IMR-90 (cell line): Measurements from ENCODE around the gene TEAD1. TPM values are rescaled to one million over a fixed set of nuclear protein-coding genes. Genes with fewer than 3 reads are reported as not detected.

ENCODE experiments used
- ATAC-seq: fragments of 200-7000 bp; cut with Tn5 transposase; 2 replicates; pipeline ENCODE4 v1.9.1; 2020; ENCODE audit warnings: low read depth, mild to moderate bottlenecking, moderate library complexity
- BruUV-seq: library from RNA; stranded (reverse); fragments of 400-500 nt; replicated peaks from 2 replicates; lab custom pipeline; 2021; lab: Mats Ljungman, UMichigan
- CTCF ChIA-PET: fragments of 300-600 bp; formaldehyde crosslinking; extraction: SDS; loops from one replicate; lab custom pipeline; 2021; ENCODE audit warnings: antibody characterized with exemption; lab: Yijun Ruan, JAX
- POLR2A ChIA-PET: fragments of 300-600 bp; sonication (Branson Sonifier 250); formaldehyde crosslinking; loops from one replicate; lab custom pipeline; 2022; ENCODE audit warnings: antibody characterized with exemption; ENCODE audit not compliant: unreplicated experiment; lab: Charles Lee
- DNase-seq: peaks from one replicate; pipeline ENCODE4 v3.0.0; 2013
- H2AFZ ChIP-seq: replicated peaks from 2 replicates; pipeline ENCODE3; 2013; ENCODE audit warnings: low read length, mild to moderate bottlenecking; ENCODE audit not compliant: poor library complexity
- H2AK5ac ChIP-seq: 2 replicates; pipeline ENCODE4 v1.6.1; 2013; ENCODE audit warnings: low read depth, low read length, inconsistent platforms
- H2AK9ac ChIP-seq: replicated peaks from 2 replicates; pipeline ENCODE3; 2013; ENCODE audit warnings: mild to moderate bottlenecking, low read depth, low read length, moderate library complexity; ENCODE audit not compliant: poor library complexity
- H2BK120ac ChIP-seq: 2 replicates; pipeline ENCODE4 v1.6.1; 2013; ENCODE audit warnings: low read depth, low read length, inconsistent platforms
- H2BK15ac ChIP-seq: 3 replicates; pipeline ENCODE4 v1.6.1; 2013; ENCODE audit warnings: low read depth, low read length, inconsistent platforms
- H2BK20ac ChIP-seq: 2 replicates; pipeline ENCODE4 v1.6.1; 2013; ENCODE audit warnings: low read depth, mild to moderate bottlenecking, inconsistent platforms, low read length, moderate library complexity
- H2BK5ac ChIP-seq: 2 replicates; pipeline ENCODE4 v1.6.1; 2013; ENCODE audit warnings: mild to moderate bottlenecking, low read depth, low read length, inconsistent platforms; ENCODE audit not compliant: poor library complexity, severe bottlenecking
- H3K14ac ChIP-seq: replicated peaks from 2 replicates; pipeline ENCODE4 v1.6.1; 2013; ENCODE audit warnings: low read depth, low read length, inconsistent platforms
- H3K18ac ChIP-seq: 2 replicates; pipeline ENCODE4 v1.6.1; 2013; ENCODE audit warnings: low read depth, low read length, control low read depth
- H3K23ac ChIP-seq: 2 replicates; pipeline ENCODE4 v1.6.1; 2013; ENCODE audit warnings: low read depth, low read length, inconsistent platforms
- H3K27ac ChIP-seq: 2 replicates; pipeline ENCODE4 v1.5.1; 2013; ENCODE audit warnings: mild to moderate bottlenecking, control low read depth, low read length; ENCODE audit not compliant: insufficient read depth
- H3K27me3 ChIP-seq: 2 replicates; pipeline ENCODE4 v1.6.1; 2013; ENCODE audit warnings: low read length; ENCODE audit not compliant: control insufficient read depth, insufficient read depth
- H3K36me3 ChIP-seq: 2 replicates; pipeline ENCODE4 v1.6.1; 2013; ENCODE audit warnings: low read length, mixed read lengths; ENCODE audit not compliant: control insufficient read depth, insufficient read depth
- H3K4ac ChIP-seq: 2 replicates; pipeline ENCODE4 v1.6.1; 2013; ENCODE audit warnings: low read depth, low read length, inconsistent platforms
- H3K4me1 ChIP-seq: 2 replicates; pipeline ENCODE4 v1.6.1; 2013; ENCODE audit warnings: low read length, mixed read lengths; ENCODE audit not compliant: control insufficient read depth, insufficient read depth
- H3K4me2 ChIP-seq: 2 replicates; pipeline ENCODE4 v1.6.1; 2013; ENCODE audit warnings: low read depth, mild to moderate bottlenecking, control low read depth, low read length, moderate library complexity
- H3K4me3 ChIP-seq: 2 replicates; pipeline ENCODE4 v1.5.1; 2013; ENCODE audit warnings: low read depth, mild to moderate bottlenecking, control low read depth, low read length, moderate library complexity; ENCODE audit not compliant: insufficient read depth
- H3K56ac ChIP-seq: 2 replicates; pipeline ENCODE4 v1.6.1; 2013; ENCODE audit warnings: low read length, inconsistent platforms; ENCODE audit not compliant: insufficient read depth; ENCODE audit errors: extremely low read depth
- H3K79me1 ChIP-seq, 2 experiments: 2 replicates each; pipeline ENCODE4 v1.6.1; 2013; ENCODE audit warnings: low read length in 2 of 2, inconsistent platforms in 1 of 2, low read depth in 1 of 2
- H3K9ac ChIP-seq: 2 replicates; pipeline ENCODE4 v1.6.1; 2013; ENCODE audit warnings: low read depth, low read length, control low read depth
- H3K9me1 ChIP-seq: 2 replicates; pipeline ENCODE4 v1.6.1; 2013; ENCODE audit warnings: low read length, inconsistent platforms; ENCODE audit not compliant: insufficient read depth
- H3K9me3 ChIP-seq: 2 replicates; pipeline ENCODE4 v1.6.1; 2013; ENCODE audit warnings: low read length; ENCODE audit not compliant: control insufficient read depth, insufficient read depth
- H4K20me1 ChIP-seq: 2 replicates; pipeline ENCODE4 v1.6.1; 2013; ENCODE audit warnings: low read length, inconsistent platforms; ENCODE audit not compliant: insufficient read depth
- H4K5ac ChIP-seq: 2 replicates; pipeline ENCODE4 v1.6.1; 2013; ENCODE audit warnings: mild to moderate bottlenecking, low read depth, low read length, control low read depth
- H4K8ac ChIP-seq, 2 experiments: 2 replicates each; pipeline ENCODE4 v1.6.1; 2013; ENCODE audit warnings: low read depth in 2 of 2, low read length in 2 of 2, control low read depth in 1 of 2, inconsistent platforms in 1 of 2
- H4K91ac ChIP-seq: 2 replicates; pipeline ENCODE4 v1.6.1; 2013; ENCODE audit warnings: low read depth, low read length, inconsistent platforms; ENCODE audit not compliant: insufficient read depth
- CEBPB ChIP-seq: IDR thresholded peaks from 2 replicates; pipeline ENCODE4 v1.6.1; 2012; ENCODE audit warnings: low read depth, low read length, improper control_type of control experiment
- FOS ChIP-seq: fragments of 150-350 bp; IDR thresholded peaks from 2 replicates; pipeline ENCODE4 v1.6.1; 2016; ENCODE audit warnings: low read depth, low read length
- MAZ ChIP-seq: IDR thresholded peaks from 2 replicates; pipeline ENCODE4 v1.6.1; 2012; ENCODE audit warnings: low read depth, mild to moderate bottlenecking, low read length, improper control_type of control experiment, moderate library complexity, borderline replicate concordance
- NFE2L2 ChIP-seq: fragments of 150-350 bp; IDR thresholded peaks from 2 replicates; pipeline ENCODE4 v1.6.1; 2016; ENCODE audit warnings: low read depth, mild to moderate bottlenecking, low read length
- RCOR1 ChIP-seq: IDR thresholded peaks from 2 replicates; pipeline ENCODE4 v1.6.1; 2012; ENCODE audit warnings: mild to moderate bottlenecking, low read length, improper control_type of control experiment; ENCODE audit not compliant: insufficient replicate concordance
- WGBS, 2 experiments: methylation state at CpG; one replicate each; pipeline versions ENCODE4 v1.1.5 to v1.1.7; 2013; ENCODE audit warnings: missing lambda C conversion rate in 2 of 2; ENCODE audit not compliant: insufficient read length in 1 of 2; ENCODE audit errors: extremely low coverage in 2 of 2; 5-methylcytosine and 5-hydroxymethylcytosine counted together
- dilution Hi-C: fragments of 300-500 bp; cut with HindIII; formaldehyde crosslinking; loops from one replicate; pipeline ENCODE4 v1.14.3; 2018; ENCODE audit warnings: low sequenced_read_pairs; ENCODE audit not compliant: unreplicated experiment
- in situ Hi-C: fragments of 300-500 bp; cut with MboI; formaldehyde crosslinking; loops from 3 replicates; pipeline ENCODE4 v1.14.3; 2019; ENCODE audit warnings: low sequenced_read_pairs, inconsistent platforms, mixed read lengths
- intact Hi-C: fragments of 100-400 bp; cut with micrococcal nuclease; formaldehyde crosslinking; loops from 2 replicates; pipeline ENCODE4 v1.10.0; 2022
- polyA plus RNA-seq, 3 experiments: library from polyadenylated mRNA; depleted of rRNA; stranded (reverse); fragments of >200 nt; gene quantifications; 2 replicates each; pipeline ENCODE4 v1.2.3, GENCODE V29; 2012; ENCODE audit warnings: low replicate concordance in 1 of 3
- total RNA-seq: library from RNA; depleted of rRNA; stranded (reverse); fragments of >200 nt; gene quantifications from 2 replicates; pipeline ENCODE4 v1.2.3, GENCODE V29; 2012
- TF ChIP-seq, protein P1 (sequence below): fragments of 150-350 bp; IDR thresholded peaks from 2 replicates; pipeline ENCODE4 v1.6.1; 2016; ENCODE audit warnings: low read depth, mild to moderate bottlenecking, low read length, moderate library complexity, borderline replicate concordance

The TEAD1 gene
- total and polyA plus RNA-seq, 2 of the 4 experiments (the other 2 are of a cell fraction), result 51.8 to 69.2 TPM

DNA sequence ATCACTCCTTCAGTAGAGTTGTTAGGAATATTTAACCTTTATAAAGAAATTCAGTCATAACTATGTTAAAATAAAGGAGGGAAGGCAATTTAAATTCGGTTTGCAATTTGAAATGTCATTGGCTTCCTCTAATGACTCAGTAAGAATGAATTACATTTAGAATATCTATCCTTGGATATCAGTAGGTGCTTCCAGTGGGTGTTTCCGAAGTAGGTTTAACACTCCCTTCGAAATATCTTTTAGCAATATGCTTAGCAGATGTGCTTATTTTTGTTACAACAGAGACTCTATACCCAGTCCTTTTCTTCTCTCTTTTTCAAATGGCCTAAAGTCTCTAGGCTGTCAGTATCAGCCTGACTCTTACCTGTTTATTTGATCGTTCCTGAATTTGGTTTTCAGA, 231.2 kb downstream of the TEAD1 start:
- no CpG with 5 or more reads among the region's 4 CpGs for WGBS, 2 experiments
- Histone ChIP-seq H2AFZ (no peak overlapping the region), H3K14ac (no peak overlapping the region), H3K4me2 (no peak overlapping the region), H3K4ac (no peak overlapping the region), H4K20me1 (peaks cover 19% of the 10 kb centered on the region; the same call in 1 of the 2 replicates), H3K18ac (no peak overlapping the region), H3K4me3 (no peak overlapping the region), H3K27ac (no peak overlapping the region), H3K56ac (no peak overlapping the region), H2AK9ac (no peak overlapping the region), H4K8ac (no peak overlapping the region), H3K9me1 (peaks cover 29% of the 10 kb centered on the region), H4K91ac (no peak overlapping the region), H3K23ac (no peak overlapping the region), H2BK20ac (no peak overlapping the region), H2BK15ac (no peak overlapping the region), H3K27me3 (no peaks in the 10 kb centered on the region), H2BK5ac (no peak overlapping the region), H3K4me1 (peaks cover 11% of the 10 kb centered on the region; the same call in 1 of the 2 replicates), H3K9me3 (no peaks in the 10 kb centered on the region), H2BK120ac (no peak overlapping the region), H2AK5ac (no peak overlapping the region), H4K5ac (no peak overlapping the region), H3K9ac (no peak overlapping the region), H3K36me3 (peaks cover 34% of the 10 kb centered on the region), H3K79me1 (peaks cover 33 to 74% of the 10 kb centered on the region in 2 experiments)
- TF ChIP-seq NFE2L2 (no peak), MAZ (no peak), CEBPB (no peak), FOS (no peak), RCOR1 (no peak)
- TF ChIP-seq, protein P1, sequence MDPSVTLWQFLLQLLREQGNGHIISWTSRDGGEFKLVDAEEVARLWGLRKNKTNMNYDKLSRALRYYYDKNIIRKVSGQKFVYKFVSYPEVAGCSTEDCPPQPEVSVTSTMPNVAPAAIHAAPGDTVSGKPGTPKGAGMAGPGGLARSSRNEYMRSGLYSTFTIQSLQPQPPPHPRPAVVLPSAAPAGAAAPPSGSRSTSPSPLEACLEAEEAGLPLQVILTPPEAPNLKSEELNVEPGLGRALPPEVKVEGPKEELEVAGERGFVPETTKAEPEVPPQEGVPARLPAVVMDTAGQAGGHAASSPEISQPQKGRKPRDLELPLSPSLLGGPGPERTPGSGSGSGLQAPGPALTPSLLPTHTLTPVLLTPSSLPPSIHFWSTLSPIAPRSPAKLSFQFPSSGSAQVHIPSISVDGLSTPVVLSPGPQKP, result no peak
- ChIA-PET CTCF (interaction anchor here (0.6 kb wide), 2 partner anchors 41 to 846 kb away, joined by 4 read pairs; no protein-coding TSS in a partner anchor), POLR2A (no interaction called here)
- ATAC-seq, result no peak
- no peak for DNase-seq
- dilution Hi-C loops, result no loop called here
- in situ Hi-C loops, result loop anchor here (10.0 kb wide), 2 partner anchors 371 to 491 kb away; no protein-coding TSS in a partner anchor
- intact Hi-C loops, result no loop called here
- no TSS peak for BruUV-seq
